IMR-90 (cell line): ENCODE data around the gene ELOVL5. TPM values are rescaled to one million over a fixed set of nuclear protein-coding genes. Genes with fewer than 3 reads are reported as not detected.

Experiments used
- ATAC-seq: fragments of 200-7000 bp; cut with Tn5 transposase; 2 replicates; pipeline ENCODE4 v1.9.1; 2020; ENCODE audit warnings: low read depth, mild to moderate bottlenecking, moderate library complexity
- BruUV-seq: library from RNA; stranded (reverse); fragments of 400-500 nt; replicated peaks from 2 replicates; lab custom pipeline; 2021; lab: Mats Ljungman, UMichigan
- CTCF ChIA-PET: fragments of 300-600 bp; formaldehyde crosslinking; extraction: SDS; loops from one replicate; lab custom pipeline; 2021; ENCODE audit warnings: antibody characterized with exemption; lab: Yijun Ruan, JAX
- POLR2A ChIA-PET: fragments of 300-600 bp; sonication (Branson Sonifier 250); formaldehyde crosslinking; loops from one replicate; lab custom pipeline; 2022; ENCODE audit warnings: antibody characterized with exemption; ENCODE audit not compliant: unreplicated experiment; lab: Charles Lee
- DNase-seq: peaks from one replicate; pipeline ENCODE4 v3.0.0; 2013
- H2AFZ ChIP-seq: replicated peaks from 2 replicates; pipeline ENCODE3; 2013; ENCODE audit warnings: low read length, mild to moderate bottlenecking; ENCODE audit not compliant: poor library complexity
- H2AK5ac ChIP-seq: 2 replicates; pipeline ENCODE4 v1.6.1; 2013; ENCODE audit warnings: low read depth, low read length, inconsistent platforms
- H2AK9ac ChIP-seq: replicated peaks from 2 replicates; pipeline ENCODE3; 2013; ENCODE audit warnings: mild to moderate bottlenecking, low read depth, low read length, moderate library complexity; ENCODE audit not compliant: poor library complexity
- H2BK120ac ChIP-seq: 2 replicates; pipeline ENCODE4 v1.6.1; 2013; ENCODE audit warnings: low read depth, low read length, inconsistent platforms
- H2BK15ac ChIP-seq: 3 replicates; pipeline ENCODE4 v1.6.1; 2013; ENCODE audit warnings: low read depth, low read length, inconsistent platforms
- H2BK20ac ChIP-seq: 2 replicates; pipeline ENCODE4 v1.6.1; 2013; ENCODE audit warnings: low read depth, mild to moderate bottlenecking, inconsistent platforms, low read length, moderate library complexity
- H2BK5ac ChIP-seq: 2 replicates; pipeline ENCODE4 v1.6.1; 2013; ENCODE audit warnings: mild to moderate bottlenecking, low read depth, low read length, inconsistent platforms; ENCODE audit not compliant: poor library complexity, severe bottlenecking
- H3K14ac ChIP-seq: replicated peaks from 2 replicates; pipeline ENCODE4 v1.6.1; 2013; ENCODE audit warnings: low read depth, low read length, inconsistent platforms
- H3K18ac ChIP-seq: 2 replicates; pipeline ENCODE4 v1.6.1; 2013; ENCODE audit warnings: low read depth, low read length, control low read depth
- H3K23ac ChIP-seq: 2 replicates; pipeline ENCODE4 v1.6.1; 2013; ENCODE audit warnings: low read depth, low read length, inconsistent platforms
- H3K27ac ChIP-seq: 2 replicates; pipeline ENCODE4 v1.5.1; 2013; ENCODE audit warnings: mild to moderate bottlenecking, control low read depth, low read length; ENCODE audit not compliant: insufficient read depth
- H3K27me3 ChIP-seq: 2 replicates; pipeline ENCODE4 v1.6.1; 2013; ENCODE audit warnings: low read length; ENCODE audit not compliant: control insufficient read depth, insufficient read depth
- H3K36me3 ChIP-seq: 2 replicates; pipeline ENCODE4 v1.6.1; 2013; ENCODE audit warnings: low read length, mixed read lengths; ENCODE audit not compliant: control insufficient read depth, insufficient read depth
- H3K4ac ChIP-seq: 2 replicates; pipeline ENCODE4 v1.6.1; 2013; ENCODE audit warnings: low read depth, low read length, inconsistent platforms
- H3K4me1 ChIP-seq: 2 replicates; pipeline ENCODE4 v1.6.1; 2013; ENCODE audit warnings: low read length, mixed read lengths; ENCODE audit not compliant: control insufficient read depth, insufficient read depth
- H3K4me2 ChIP-seq: 2 replicates; pipeline ENCODE4 v1.6.1; 2013; ENCODE audit warnings: low read depth, mild to moderate bottlenecking, control low read depth, low read length, moderate library complexity
- H3K4me3 ChIP-seq: 2 replicates; pipeline ENCODE4 v1.5.1; 2013; ENCODE audit warnings: low read depth, mild to moderate bottlenecking, control low read depth, low read length, moderate library complexity; ENCODE audit not compliant: insufficient read depth
- H3K56ac ChIP-seq: 2 replicates; pipeline ENCODE4 v1.6.1; 2013; ENCODE audit warnings: low read length, inconsistent platforms; ENCODE audit not compliant: insufficient read depth; ENCODE audit errors: extremely low read depth
- H3K79me1 ChIP-seq, 2 experiments: 2 replicates each; pipeline ENCODE4 v1.6.1; 2013; ENCODE audit warnings: low read length in 2 of 2, inconsistent platforms in 1 of 2, low read depth in 1 of 2
- H3K9ac ChIP-seq: 2 replicates; pipeline ENCODE4 v1.6.1; 2013; ENCODE audit warnings: low read depth, low read length, control low read depth
- H3K9me1 ChIP-seq: 2 replicates; pipeline ENCODE4 v1.6.1; 2013; ENCODE audit warnings: low read length, inconsistent platforms; ENCODE audit not compliant: insufficient read depth
- H3K9me3 ChIP-seq: 2 replicates; pipeline ENCODE4 v1.6.1; 2013; ENCODE audit warnings: low read length; ENCODE audit not compliant: control insufficient read depth, insufficient read depth
- H4K20me1 ChIP-seq: 2 replicates; pipeline ENCODE4 v1.6.1; 2013; ENCODE audit warnings: low read length, inconsistent platforms; ENCODE audit not compliant: insufficient read depth
- H4K5ac ChIP-seq: 2 replicates; pipeline ENCODE4 v1.6.1; 2013; ENCODE audit warnings: mild to moderate bottlenecking, low read depth, low read length, control low read depth
- H4K8ac ChIP-seq, 2 experiments: 2 replicates each; pipeline ENCODE4 v1.6.1; 2013; ENCODE audit warnings: low read depth in 2 of 2, low read length in 2 of 2, control low read depth in 1 of 2, inconsistent platforms in 1 of 2
- H4K91ac ChIP-seq: 2 replicates; pipeline ENCODE4 v1.6.1; 2013; ENCODE audit warnings: low read depth, low read length, inconsistent platforms; ENCODE audit not compliant: insufficient read depth
- MAZ ChIP-seq: IDR thresholded peaks from 2 replicates; pipeline ENCODE4 v1.6.1; 2012; ENCODE audit warnings: low read depth, mild to moderate bottlenecking, low read length, improper control_type of control experiment, moderate library complexity, borderline replicate concordance
- RFX5 ChIP-seq: IDR thresholded peaks from 2 replicates; pipeline ENCODE4 v1.8.0; 2012; ENCODE audit warnings: low read depth, mild to moderate bottlenecking, low read length, moderate library complexity
- WGBS, 2 experiments: methylation state at CpG; one replicate each; pipeline versions ENCODE4 v1.1.5 to v1.1.7; 2013; ENCODE audit warnings: missing lambda C conversion rate in 2 of 2; ENCODE audit not compliant: insufficient read length in 1 of 2; ENCODE audit errors: extremely low coverage in 2 of 2; 5-methylcytosine and 5-hydroxymethylcytosine counted together
- dilution Hi-C: fragments of 300-500 bp; cut with HindIII; formaldehyde crosslinking; loops from one replicate; pipeline ENCODE4 v1.14.3; 2018; ENCODE audit warnings: low sequenced_read_pairs; ENCODE audit not compliant: unreplicated experiment
- in situ Hi-C: fragments of 300-500 bp; cut with MboI; formaldehyde crosslinking; loops from 3 replicates; pipeline ENCODE4 v1.14.3; 2019; ENCODE audit warnings: low sequenced_read_pairs, inconsistent platforms, mixed read lengths
- intact Hi-C: fragments of 100-400 bp; cut with micrococcal nuclease; formaldehyde crosslinking; loops from 2 replicates; pipeline ENCODE4 v1.10.0; 2022
- polyA plus RNA-seq, 3 experiments: library from polyadenylated mRNA; depleted of rRNA; stranded (reverse); fragments of >200 nt; gene quantifications; 2 replicates each; pipeline ENCODE4 v1.2.3, GENCODE V29; 2012; ENCODE audit warnings: low replicate concordance in 1 of 3
- total RNA-seq: library from RNA; depleted of rRNA; stranded (reverse); fragments of >200 nt; gene quantifications from 2 replicates; pipeline ENCODE4 v1.2.3, GENCODE V29; 2012

The ELOVL5 gene
- total and polyA plus RNA-seq, 2 of the 4 experiments (the other 2 are of a cell fraction), result 32.1 to 42.3 TPM

GRCh38 chr6:53309901-53310300 lies 38.8 kb downstream of the ELOVL5 start:
- in situ Hi-C loops (no loop called here), intact Hi-C loops (no loop called here), dilution Hi-C loops (no loop called here)
- Histone ChIP-seq H3K14ac (peak overlapping the region; percentile 72; the same call in 1 of the 2 replicates), H2AK9ac (no peak overlapping the region), H4K8ac (peak overlapping the region in 1 of 2 experiments; percentile 48; a peak in 1 of 4 replicates), H2AK5ac (peak overlapping the region; percentile 91; the same call in 1 of the 2 replicates), H2BK20ac (no peak overlapping the region), H2BK15ac (peak overlapping the region; percentile 71; the same call in 2 of the 3 replicates), H3K79me1 (peaks cover 30 to 76% of the 10 kb centered on the region in 2 experiments), H3K9me1 (peaks cover 13% of the 10 kb centered on the region), H3K4me3 (no peak overlapping the region), H4K91ac (no peak overlapping the region; the same call in 1 of the 2 replicates), H3K9me3 (no peaks in the 10 kb centered on the region), H3K27me3 (no peaks in the 10 kb centered on the region), H3K4me2 (no peak overlapping the region), H3K4me1 (peaks cover 7% of the 10 kb centered on the region), H2BK5ac (no peak overlapping the region), H3K36me3 (no peaks in the 10 kb centered on the region), H3K4ac (peak overlapping the region; percentile 31; the same call in 1 of the 2 replicates), H3K23ac (peak overlapping the region; percentile 48), H4K5ac (no peak overlapping the region; the same call in 1 of the 2 replicates), H2AFZ (no peak overlapping the region), H3K9ac (no peak overlapping the region), H3K18ac (no peak overlapping the region), H2BK120ac (peak overlapping the region; percentile 84; the same call in 1 of the 2 replicates), H4K20me1 (peaks cover 7% of the 10 kb centered on the region), H3K27ac (peak overlapping the region; percentile 64; the same call in 1 of the 2 replicates), H3K56ac (no peak overlapping the region)
- no TSS peak for BruUV-seq
- no CpG with 5 or more reads among the region's 4 CpGs for WGBS, 2 experiments
- ATAC-seq, result no peak
- ChIA-PET POLR2A (no interaction called here), CTCF (interaction anchor here (1.0 kb wide), 1 partner anchor 12 kb away, joined by 4 read pairs; no protein-coding TSS in a partner anchor)
- TF ChIP-seq RFX5 (no peak), MAZ (no peak)
- no peak for DNase-seq
